K562 (cell line): ENCODE data around the gene MYL9. TPM values are rescaled to one million over a fixed set of nuclear protein-coding genes. Genes with fewer than 3 reads are reported as not detected.

ENCODE experiments used
- ATAC-seq: fragments of 200-7000 bp; cut with Tn5 transposase; 3 replicates; pipeline ENCODE4 v1.9.1; 2020; ENCODE audit warnings: moderate library complexity
- BruUV-seq: library from RNA; stranded (reverse); fragments of 400-500 nt; replicated peaks from 2 replicates; lab custom pipeline; 2021; lab: Mats Ljungman, UMichigan
- CTCF ChIA-PET: fragments of 300-600 bp; formaldehyde crosslinking; extraction: SDS; loops from one replicate; lab custom pipeline; 2021; ENCODE audit warnings: low intra/inter-chr PET ratio; lab: Yijun Ruan, JAX
- POLR2A ChIA-PET: fragments of 300-600, 350-650 bp; sonication (Branson Sonifier 250); formaldehyde crosslinking; extraction: SDS; loops from one replicate; lab custom pipeline; 2021; ENCODE audit warnings: antibody characterized with exemption, inconsistent platforms; lab: Yijun Ruan, JAX
- DNase-seq, 4 experiments: peaks; one replicate each; pipeline versions ENCODE4 v3.0.0 to v3.0.0-alpha.2; 2011 to 2018; ENCODE audit warnings: low spot score in 3 of 4, mixed read lengths in 3 of 4; ENCODE audit errors: extremely low read depth in 1 of 4
- FAIRE-seq: peaks from 2 replicates; lab custom pipeline; 2011; peaks lifted over from hg19 to GRCh38; lab: Jason Lieb, UNC
- H2AFZ ChIP-seq: 2 replicates; pipeline ENCODE4 v1.6.0; 2011; ENCODE audit warnings: low read depth, low read length, control low read depth, inconsistent platforms
- H3K27ac ChIP-seq: fragments of 200-600 bp; 3 replicates; pipeline ENCODE4 v1.8.0; 2011; ENCODE audit warnings: low read depth, mild to moderate bottlenecking, control low read depth, inconsistent platforms, low read length, moderate library complexity, mixed read lengths; ENCODE audit errors: extremely low read depth
- H3K27me3 ChIP-seq, 2 experiments: fragments of 300-600 bp in 1 of 2; 2 replicates in 1 of 2; 3 replicates in 1 of 2; pipeline versions ENCODE4 v1.6.0 to v1.8.0; 2011; ENCODE audit warnings: inconsistent platforms in 2 of 2, low read length in 2 of 2, mild to moderate bottlenecking in 1 of 2, mixed read lengths in 1 of 2, moderate library complexity in 1 of 2; ENCODE audit not compliant: control insufficient read depth in 2 of 2, insufficient read depth in 2 of 2
- H3K36me3 ChIP-seq: fragments of 300-600 bp; 3 replicates; pipeline ENCODE4 v1.8.0; 2011; ENCODE audit warnings: mild to moderate bottlenecking, low read length, inconsistent platforms; ENCODE audit not compliant: control insufficient read depth, insufficient read depth
- H3K4me1 ChIP-seq, 2 experiments: fragments of 200-600 bp in 1 of 2; replicated peaks in 1 of 2; 2 replicates in 1 of 2; 3 replicates in 1 of 2; pipeline versions ENCODE4 v1.5.1 to v1.8.0; 2011; ENCODE audit warnings: inconsistent platforms in 2 of 2, low read length in 2 of 2, mild to moderate bottlenecking in 1 of 2, mixed read lengths in 1 of 2, moderate library complexity in 1 of 2; ENCODE audit not compliant: control insufficient read depth in 2 of 2, insufficient read depth in 2 of 2
- H3K4me2 ChIP-seq: 2 replicates; pipeline ENCODE4 v1.6.1; 2011; ENCODE audit warnings: low read length, control low read depth, inconsistent platforms, mixed read lengths; ENCODE audit not compliant: insufficient read depth
- H3K4me3 ChIP-seq: fragments of 200-600 bp; sonication (generic), shearing (Covaris generic); 2 replicates; pipeline ENCODE4 v1.5.1; 2016; ENCODE audit warnings: control low read depth, inconsistent platforms
- H3K79me2 ChIP-seq: fragments of 200-600 bp; 3 replicates; pipeline ENCODE4 v1.8.0; 2011; ENCODE audit warnings: low read length, inconsistent platforms; ENCODE audit not compliant: control insufficient read depth, insufficient read depth
- H3K9ac ChIP-seq, 2 experiments: 2 replicates each; pipeline versions ENCODE4 v1.6.0 to v1.6.1; 2011; ENCODE audit warnings: low read depth in 2 of 2, low read length in 2 of 2, control low read depth in 1 of 2, inconsistent platforms in 1 of 2, mild to moderate bottlenecking in 1 of 2, mixed read lengths in 1 of 2; ENCODE audit not compliant: insufficient read depth in 1 of 2
- H3K9me1 ChIP-seq: one replicate; pipeline ENCODE4 v1.6.0; 2011; ENCODE audit warnings: inconsistent platforms, mild to moderate bottlenecking, low read length, moderate library complexity; ENCODE audit not compliant: control insufficient read depth, insufficient read depth
- H3K9me3 ChIP-seq: replicated peaks from 2 replicates; pipeline ENCODE4 v1.5.1; 2011; ENCODE audit warnings: low read depth, low read length, inconsistent platforms; ENCODE audit not compliant: control insufficient read depth, insufficient read depth
- H4K20me1 ChIP-seq: replicated peaks from 2 replicates; pipeline ENCODE4 v1.6.1; 2011; ENCODE audit warnings: low read length, inconsistent platforms, mixed read lengths; ENCODE audit not compliant: control insufficient read depth, insufficient read depth
- FOXK1 ChIP-seq: sonication (generic); formaldehyde crosslinking; IDR thresholded peaks from 2 replicates; pipeline ENCODE4 v1.8.0; 2022; ENCODE audit warnings: missing genetic modification reagents, mild to moderate bottlenecking, borderline replicate concordance
- PHF8 ChIP-seq: fragments of 200-600 bp; sonication (generic); IDR thresholded peaks from 2 replicates; pipeline ENCODE4 v1.6.1; 2012; ENCODE audit warnings: mixed run types, mild to moderate bottlenecking, inconsistent platforms, low read length, moderate library complexity, borderline replicate concordance
- RAD21 ChIP-seq, 2 experiments: fragments of 250-450 bp in 1 of 2; fragments of 450-650 bp in 1 of 2; sonication (Bioruptor Pico) in 1 of 2; formaldehyde crosslinking in 1 of 2; IDR thresholded peaks in 1 of 2; conservative IDR thresholded peaks in 1 of 2; 2 replicates each; pipeline versions ENCODE4 v1.4.0 to v1.8.0; 2020 to 2022; ENCODE audit warnings: mild to moderate bottlenecking in 2 of 2, moderate library complexity in 1 of 2
- SMC3 ChIP-seq: conservative IDR thresholded peaks from 2 replicates; pipeline ENCODE4 v1.6.1; 2011; ENCODE audit warnings: low read depth, low read length, improper control_type of control experiment; ENCODE audit not compliant: insufficient read depth
- ZEB2 ChIP-seq: fragments of 450-650 bp; IDR thresholded peaks from 2 replicates; pipeline ENCODE4 v1.6.1; 2016
- ZNF124 ChIP-seq: sonication (generic); formaldehyde crosslinking; IDR thresholded peaks from 2 replicates; pipeline ENCODE4 v1.8.1; 2022; ENCODE audit warnings: missing genetic modification reagents
- WGBS: fragments of 100-300 bp; shearing (Covaris generic); methylation state at CpG from one replicate; pipeline ENCODE4 v1.1.6; 2016; ENCODE audit warnings: low coverage, mixed read lengths; ENCODE audit not compliant: insufficient coverage; ENCODE audit errors: missing lambda C conversion rate; 5-methylcytosine and 5-hydroxymethylcytosine counted together
- in situ Hi-C: fragments of 300-500 bp; cut with MboI; formaldehyde crosslinking; loops from 4 replicates; pipeline ENCODE4 v1.15.0; 2018; ENCODE audit warnings: inconsistent platforms, mixed read lengths
- intact Hi-C: fragments of 100-400 bp; cut with micrococcal nuclease; formaldehyde crosslinking; loops from 2 replicates; pipeline ENCODE4 v1.14.2; 2022
- polyA plus RNA-seq, 8 experiments: library from polyadenylated mRNA; depleted of rRNA in 4 of 8; stranded (reverse) in 5 of 8; unstranded in 3 of 8; fragments of >200 nt; fragmentation: Nextera tagmentation in 2 of 8; fragmentation: Illumina TruSeq in 1 of 8; extraction: Ambion mirVana in 2 of 8; extraction: Trizol in 1 of 8; gene quantifications; 2 replicates each; pipeline versions ENCODE4 v1.2.1 to v1.2.3, GENCODE V29; 2011 to 2014; ENCODE audit warnings: inconsistent platforms in 1 of 8, missing spikeins in 1 of 8
- total RNA-seq, 7 experiments: library from RNA; depleted of rRNA in 6 of 7; stranded (reverse); fragments of >200 nt in 6 of 7; fragmentation: Illumina TruSeq in 2 of 7; extraction: Trizol in 2 of 7; gene quantifications; 2 replicates each; pipeline versions ENCODE4 v1.2.1 to v1.2.3, GENCODE V29; 2011 to 2021; ENCODE audit warnings: low replicate concordance in 1 of 7
- TF ChIP-seq, protein P1 (sequence below): fragments of 450-650 bp; IDR thresholded peaks from 2 replicates; pipeline ENCODE4 v1.6.1; 2016; ENCODE audit warnings: mild to moderate bottlenecking
- TF ChIP-seq, protein P2 (sequence below): sonication (generic); formaldehyde crosslinking; IDR thresholded peaks from 2 replicates; pipeline ENCODE4 v1.8.1; 2023; ENCODE audit warnings: mild to moderate bottlenecking, missing genetic modification reagents
- TF ChIP-seq, protein P3 (sequence below): IDR thresholded peaks from 2 replicates; pipeline ENCODE4 v1.6.1; 2011; ENCODE audit not compliant: insufficient read length; ENCODE audit errors: extremely low read depth
- TF ChIP-seq, protein P4 (sequence below): sonication (generic); formaldehyde crosslinking; IDR thresholded peaks from 2 replicates; pipeline ENCODE4 v1.8.0; 2023; ENCODE audit warnings: missing genetic modification reagents, mild to moderate bottlenecking, borderline replicate concordance
- TF ChIP-seq, protein P5 (sequence below): fragments of 450-650 bp; IDR thresholded peaks from 2 replicates; pipeline ENCODE4 v1.6.1; 2016; ENCODE audit warnings: low read depth, mild to moderate bottlenecking, moderate library complexity

Gene MYL9
- total and polyA plus RNA-seq, 9 of the 15 experiments (the other 6 are each of a cell fraction or from before 2014, with no cell fraction given) = 0.11 to 3.2 (median 0.81) TPM; not detected in 1

DNA sequence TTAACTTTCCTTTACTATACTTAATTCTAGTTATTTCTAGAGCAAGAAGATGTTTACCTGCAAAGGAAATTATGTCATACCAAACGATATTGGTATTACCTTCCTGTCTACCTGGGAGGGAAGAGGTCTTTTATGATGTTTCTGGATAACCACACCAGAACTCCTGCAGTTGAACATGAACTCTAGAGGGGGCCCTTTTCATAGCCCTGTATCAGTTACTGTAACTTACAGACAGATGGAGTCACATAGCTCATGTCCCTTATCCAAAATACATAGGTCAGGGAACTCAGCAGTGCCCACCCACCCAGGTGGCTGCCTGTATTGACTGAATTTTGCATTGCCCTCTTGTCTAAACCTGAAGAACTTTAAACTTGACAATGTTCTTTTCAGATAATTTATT is 35.1 kb upstream of the MYL9 start:
- H3K27ac ChIP-seq = no peak overlapping the region
- 23% methylated on average over 1 of the region's 1 CpG for WGBS
- CTCF ChIA-PET = interaction anchor here (0.6 to 1.1 kb wide), 6 partner anchors 86 to 415 kb away, joined by 3 to 6 read pairs (median 4); no protein-coding TSS in a partner anchor
- DNase-seq (peak in 3 of 4 experiments; percentile 30 to 44 (median 43)), FAIRE-seq (peak; percentile 23), ATAC-seq (peak; percentile 87)
- no peak overlapping the region for H2AFZ ChIP-seq
- no peaks in the 10 kb centered on the region for H3K9me3 ChIP-seq
- no peaks in the 10 kb centered on the region for H3K79me2 ChIP-seq
- H3K27me3 ChIP-seq = no peaks in the 10 kb centered on the region
- H3K4me1 ChIP-seq = no peaks in the 10 kb centered on the region
- no peaks in the 10 kb centered on the region for H4K20me1 ChIP-seq
- no peak overlapping the region for H3K4me3 ChIP-seq
- peaks cover 25% of the 10 kb centered on the region; the same call in 2 of the 3 replicates for H3K36me3 ChIP-seq
- intact Hi-C loops (no loop called here), in situ Hi-C loops (no loop called here)
- no peak overlapping the region for H3K9ac ChIP-seq
- H3K4me2 ChIP-seq = no peak overlapping the region
- POLR2A ChIA-PET = interaction anchor here (0.8 kb wide), 1 partner anchor 250 kb away, joined by 3 read pairs; no protein-coding TSS in a partner anchor
- no TSS peak for BruUV-seq
- H3K9me1 ChIP-seq = no peaks in the 10 kb centered on the region
- TF ChIP-seq PHF8 = no peak
- TF ChIP-seq ZNF124 = no peak
- TF ChIP-seq FOXK1 (CRISPR knock-in tag) = no peak
- TF ChIP-seq, protein P1, sequence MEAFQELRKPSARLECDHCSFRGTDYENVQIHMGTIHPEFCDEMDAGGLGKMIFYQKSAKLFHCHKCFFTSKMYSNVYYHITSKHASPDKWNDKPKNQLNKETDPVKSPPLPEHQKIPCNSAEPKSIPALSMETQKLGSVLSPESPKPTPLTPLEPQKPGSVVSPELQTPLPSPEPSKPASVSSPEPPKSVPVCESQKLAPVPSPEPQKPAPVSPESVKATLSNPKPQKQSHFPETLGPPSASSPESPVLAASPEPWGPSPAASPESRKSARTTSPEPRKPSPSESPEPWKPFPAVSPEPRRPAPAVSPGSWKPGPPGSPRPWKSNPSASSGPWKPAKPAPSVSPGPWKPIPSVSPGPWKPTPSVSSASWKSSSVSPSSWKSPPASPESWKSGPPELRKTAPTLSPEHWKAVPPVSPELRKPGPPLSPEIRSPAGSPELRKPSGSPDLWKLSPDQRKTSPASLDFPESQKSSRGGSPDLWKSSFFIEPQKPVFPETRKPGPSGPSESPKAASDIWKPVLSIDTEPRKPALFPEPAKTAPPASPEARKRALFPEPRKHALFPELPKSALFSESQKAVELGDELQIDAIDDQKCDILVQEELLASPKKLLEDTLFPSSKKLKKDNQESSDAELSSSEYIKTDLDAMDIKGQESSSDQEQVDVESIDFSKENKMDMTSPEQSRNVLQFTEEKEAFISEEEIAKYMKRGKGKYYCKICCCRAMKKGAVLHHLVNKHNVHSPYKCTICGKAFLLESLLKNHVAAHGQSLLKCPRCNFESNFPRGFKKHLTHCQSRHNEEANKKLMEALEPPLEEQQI = no peak
- TF ChIP-seq, protein P2, sequence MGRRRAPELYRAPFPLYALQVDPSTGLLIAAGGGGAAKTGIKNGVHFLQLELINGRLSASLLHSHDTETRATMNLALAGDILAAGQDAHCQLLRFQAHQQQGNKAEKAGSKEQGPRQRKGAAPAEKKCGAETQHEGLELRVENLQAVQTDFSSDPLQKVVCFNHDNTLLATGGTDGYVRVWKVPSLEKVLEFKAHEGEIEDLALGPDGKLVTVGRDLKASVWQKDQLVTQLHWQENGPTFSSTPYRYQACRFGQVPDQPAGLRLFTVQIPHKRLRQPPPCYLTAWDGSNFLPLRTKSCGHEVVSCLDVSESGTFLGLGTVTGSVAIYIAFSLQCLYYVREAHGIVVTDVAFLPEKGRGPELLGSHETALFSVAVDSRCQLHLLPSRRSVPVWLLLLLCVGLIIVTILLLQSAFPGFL (CRISPR knock-in tag) = no peak
- TF ChIP-seq, protein P3, sequence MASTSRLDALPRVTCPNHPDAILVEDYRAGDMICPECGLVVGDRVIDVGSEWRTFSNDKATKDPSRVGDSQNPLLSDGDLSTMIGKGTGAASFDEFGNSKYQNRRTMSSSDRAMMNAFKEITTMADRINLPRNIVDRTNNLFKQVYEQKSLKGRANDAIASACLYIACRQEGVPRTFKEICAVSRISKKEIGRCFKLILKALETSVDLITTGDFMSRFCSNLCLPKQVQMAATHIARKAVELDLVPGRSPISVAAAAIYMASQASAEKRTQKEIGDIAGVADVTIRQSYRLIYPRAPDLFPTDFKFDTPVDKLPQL = no peak
- 0 out of 2 replicates have a peak, but pooled peaks have one; percentile 30 for TF ChIP-seq SMC3
- TF ChIP-seq ZEB2 = no peak
- TF ChIP-seq RAD21 (CRISPR knock-in tag; conservative IDR thresholded peaks at IDR 0.05 in 1 of 2, IDR thresholded peaks at IDR 0.05 in 1 of 2) = peak in 1 of 2 experiments; percentile 58; a peak in 2 of 4 replicates
- TF ChIP-seq, protein P4, sequence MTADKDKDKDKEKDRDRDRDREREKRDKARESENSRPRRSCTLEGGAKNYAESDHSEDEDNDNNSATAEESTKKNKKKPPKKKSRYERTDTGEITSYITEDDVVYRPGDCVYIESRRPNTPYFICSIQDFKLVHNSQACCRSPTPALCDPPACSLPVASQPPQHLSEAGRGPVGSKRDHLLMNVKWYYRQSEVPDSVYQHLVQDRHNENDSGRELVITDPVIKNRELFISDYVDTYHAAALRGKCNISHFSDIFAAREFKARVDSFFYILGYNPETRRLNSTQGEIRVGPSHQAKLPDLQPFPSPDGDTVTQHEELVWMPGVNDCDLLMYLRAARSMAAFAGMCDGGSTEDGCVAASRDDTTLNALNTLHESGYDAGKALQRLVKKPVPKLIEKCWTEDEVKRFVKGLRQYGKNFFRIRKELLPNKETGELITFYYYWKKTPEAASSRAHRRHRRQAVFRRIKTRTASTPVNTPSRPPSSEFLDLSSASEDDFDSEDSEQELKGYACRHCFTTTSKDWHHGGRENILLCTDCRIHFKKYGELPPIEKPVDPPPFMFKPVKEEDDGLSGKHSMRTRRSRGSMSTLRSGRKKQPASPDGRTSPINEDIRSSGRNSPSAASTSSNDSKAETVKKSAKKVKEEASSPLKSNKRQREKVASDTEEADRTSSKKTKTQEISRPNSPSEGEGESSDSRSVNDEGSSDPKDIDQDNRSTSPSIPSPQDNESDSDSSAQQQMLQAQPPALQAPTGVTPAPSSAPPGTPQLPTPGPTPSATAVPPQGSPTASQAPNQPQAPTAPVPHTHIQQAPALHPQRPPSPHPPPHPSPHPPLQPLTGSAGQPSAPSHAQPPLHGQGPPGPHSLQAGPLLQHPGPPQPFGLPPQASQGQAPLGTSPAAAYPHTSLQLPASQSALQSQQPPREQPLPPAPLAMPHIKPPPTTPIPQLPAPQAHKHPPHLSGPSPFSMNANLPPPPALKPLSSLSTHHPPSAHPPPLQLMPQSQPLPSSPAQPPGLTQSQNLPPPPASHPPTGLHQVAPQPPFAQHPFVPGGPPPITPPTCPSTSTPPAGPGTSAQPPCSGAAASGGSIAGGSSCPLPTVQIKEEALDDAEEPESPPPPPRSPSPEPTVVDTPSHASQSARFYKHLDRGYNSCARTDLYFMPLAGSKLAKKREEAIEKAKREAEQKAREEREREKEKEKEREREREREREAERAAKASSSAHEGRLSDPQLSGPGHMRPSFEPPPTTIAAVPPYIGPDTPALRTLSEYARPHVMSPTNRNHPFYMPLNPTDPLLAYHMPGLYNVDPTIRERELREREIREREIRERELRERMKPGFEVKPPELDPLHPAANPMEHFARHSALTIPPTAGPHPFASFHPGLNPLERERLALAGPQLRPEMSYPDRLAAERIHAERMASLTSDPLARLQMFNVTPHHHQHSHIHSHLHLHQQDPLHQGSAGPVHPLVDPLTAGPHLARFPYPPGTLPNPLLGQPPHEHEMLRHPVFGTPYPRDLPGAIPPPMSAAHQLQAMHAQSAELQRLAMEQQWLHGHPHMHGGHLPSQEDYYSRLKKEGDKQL = no peak
- TF ChIP-seq, protein P5, sequence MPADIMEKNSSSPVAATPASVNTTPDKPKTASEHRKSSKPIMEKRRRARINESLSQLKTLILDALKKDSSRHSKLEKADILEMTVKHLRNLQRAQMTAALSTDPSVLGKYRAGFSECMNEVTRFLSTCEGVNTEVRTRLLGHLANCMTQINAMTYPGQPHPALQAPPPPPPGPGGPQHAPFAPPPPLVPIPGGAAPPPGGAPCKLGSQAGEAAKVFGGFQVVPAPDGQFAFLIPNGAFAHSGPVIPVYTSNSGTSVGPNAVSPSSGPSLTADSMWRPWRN = no peak
